ENCODE measurements around the gene SCLY. TPM values are rescaled to one million over a fixed set of nuclear protein-coding genes. Genes with fewer than 3 reads are reported as not detected.
"Not testable (repeated sequence)": the region's sequence is repeated elsewhere in the genome, so short reads cannot be mapped to it uniquely, and the experiment has no call there.

The SCLY gene
- total and polyA plus RNA-seq, 2 of the 8 experiments (the other 6 are each of a cell fraction or from before 2014, with no cell fraction given), result 79.0 to 79.5 TPM

DNA sequence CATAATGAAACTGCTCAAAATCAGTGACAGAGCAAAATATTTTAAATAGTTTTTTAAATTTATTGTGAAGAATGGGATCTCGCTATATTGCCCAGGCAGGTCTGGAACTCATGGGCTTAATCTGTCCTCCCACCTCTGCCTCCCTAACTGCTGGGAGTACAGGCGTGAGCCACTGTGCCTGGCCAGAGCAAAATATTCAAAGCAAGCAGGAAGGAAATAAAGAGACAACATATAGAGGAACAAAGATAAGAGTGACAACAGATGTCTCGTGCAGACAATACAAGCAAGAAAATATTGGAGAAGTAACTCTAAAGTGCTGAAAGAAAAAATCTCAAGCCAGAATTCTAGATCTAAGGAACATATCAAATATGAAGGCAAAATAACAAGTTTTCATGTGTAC is 5.0 kb upstream of the SCLY start (continued):
- TF ChIP-seq NRF1 (IDR thresholded peaks at IDR 0.05; ENCODE audit: low read depth, low read length) (no peak), NANOG (IDR thresholded peaks at IDR 0.05; ENCODE audit: insufficient read depth, low read depth, low read length, poor library complexity, severe bottlenecking) (no peak), EZH2 (IDR thresholded peaks at IDR 0.05; ENCODE audit: low read depth, low read length, severe bottlenecking) (no peak), CBX8 (IDR thresholded peaks at IDR 0.05; ENCODE audit: borderline replicate concordance, low read depth, low read length) (no peak), RFX5 (IDR thresholded peaks at IDR 0.05; ENCODE audit: borderline replicate concordance, low read depth, low read length) (no peak)
- TF ChIP-seq, protein P1, sequence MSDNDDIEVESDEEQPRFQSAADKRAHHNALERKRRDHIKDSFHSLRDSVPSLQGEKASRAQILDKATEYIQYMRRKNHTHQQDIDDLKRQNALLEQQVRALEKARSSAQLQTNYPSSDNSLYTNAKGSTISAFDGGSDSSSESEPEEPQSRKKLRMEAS (IDR thresholded peaks at IDR 0.05), result no peak

DNA sequence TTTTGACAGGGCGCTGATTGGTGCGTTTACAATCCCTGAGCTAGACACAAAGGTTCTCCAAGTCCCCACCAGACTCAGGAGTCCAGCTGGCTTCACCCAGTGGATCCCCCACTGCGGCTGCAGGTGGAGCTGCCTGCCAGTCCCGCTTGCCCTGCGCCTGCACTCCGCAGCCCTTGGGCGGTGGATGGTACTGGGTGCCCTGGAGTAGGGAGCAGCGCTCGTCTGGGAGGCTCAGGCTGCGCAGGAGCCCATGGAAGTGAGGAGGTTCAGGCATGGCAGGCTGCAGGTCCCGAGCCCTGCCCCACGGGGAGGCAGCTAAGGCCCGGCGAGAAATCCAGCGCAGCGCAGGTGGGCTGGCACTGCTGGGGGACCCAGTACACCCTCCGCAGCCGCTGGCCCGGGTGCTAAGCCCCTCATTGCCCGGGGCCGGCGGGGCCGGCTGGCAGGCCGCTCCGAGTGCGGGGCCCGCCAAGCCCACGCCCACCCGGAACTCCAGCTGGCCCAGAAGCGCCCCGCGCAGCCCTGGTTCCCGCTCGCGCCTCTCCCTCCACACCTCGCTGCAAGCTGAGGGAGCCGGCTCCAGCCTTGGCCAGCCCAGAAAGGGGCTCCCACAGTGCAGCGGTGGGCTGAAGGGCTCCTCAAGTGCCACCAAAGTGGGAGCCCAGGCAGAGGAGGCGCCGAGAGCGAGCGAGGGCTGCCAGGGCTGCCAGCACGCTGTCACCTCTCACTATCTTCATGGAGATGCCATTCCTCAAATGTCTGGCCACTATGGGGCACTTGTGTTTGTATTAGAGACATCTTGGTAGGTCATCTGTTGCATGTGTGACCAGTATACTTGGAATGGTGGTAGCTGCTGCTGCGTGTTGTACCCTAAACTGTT is 2.9 kb upstream of the SCLY start:
- H3K79me1 ChIP-seq (ENCODE audit: low read depth, low read length); H2BK12ac ChIP-seq (ENCODE audit: low read depth, low read length); H3K4me2 ChIP-seq (ENCODE audit: insufficient read depth in 1 of 2, low read depth in 2 of 2, low read length in 2 of 2); H2BK15ac ChIP-seq (ENCODE audit: low read length); H3K9me3 ChIP-seq (ENCODE audit: insufficient read depth in 2 of 2, low read depth in 1 of 2, low read length in 1 of 2); H3K4me3 ChIP-seq (ENCODE audit: extremely low read depth in 1 of 4, insufficient read depth in 2 of 4, low read depth in 3 of 4, low read length in 4 of 4); H2BK5ac ChIP-seq (ENCODE audit: low read depth, low read length); H2AK5ac ChIP-seq (ENCODE audit: low read depth, low read length); H2AFZ ChIP-seq (ENCODE audit: low read length); H4K91ac ChIP-seq (replicated peaks; ENCODE audit: insufficient read length, low read length); H2BK20ac ChIP-seq (ENCODE audit: low read length); H3K9ac ChIP-seq (replicated peaks in 1 of 4; ENCODE audit: extremely low read depth in 1 of 4, low read depth in 3 of 4, low read length in 3 of 4); H3K23me2 ChIP-seq (ENCODE audit: low read depth, low read length); H3K14ac ChIP-seq (ENCODE audit: insufficient read length); H2BK120ac ChIP-seq (replicated peaks; ENCODE audit: low read depth, low read length); H3K56ac ChIP-seq (replicated peaks; ENCODE audit: insufficient read length, low read depth, low read length); FAIRE-seq; H3K18ac ChIP-seq (ENCODE audit: extremely low read depth, low read length); DNase-seq (ENCODE audit: low read depth in 1 of 2, low spot score in 2 of 2); H3K36me3 ChIP-seq (ENCODE audit: control insufficient read depth in 2 of 4, insufficient read depth in 4 of 4, low read length in 3 of 4); H3K27ac ChIP-seq (ENCODE audit: low read depth, low read length); H3K4me1 ChIP-seq (replicated peaks in 1 of 4; ENCODE audit: control insufficient read depth in 3 of 4, insufficient read depth in 4 of 4, low read length in 3 of 4); H4K8ac ChIP-seq (ENCODE audit: extremely low read depth, insufficient read depth, low read length); H3K23ac ChIP-seq (ENCODE audit: insufficient read length); H4K5ac ChIP-seq (ENCODE audit: insufficient read length, low read depth, low read length); H3K4ac ChIP-seq (replicated peaks; ENCODE audit: insufficient read length, low read depth, low read length); H4K20me1 ChIP-seq (replicated peaks in 1 of 2; ENCODE audit: control insufficient read depth in 1 of 2, insufficient read depth in 2 of 2, low read length in 2 of 2); H3K27me3 ChIP-seq (replicated peaks in 1 of 4; ENCODE audit: control insufficient read depth in 3 of 4, extremely low read depth in 1 of 4, insufficient read depth in 3 of 4, low read length in 3 of 4): not testable (repeated sequence)
- peaks cover 0 to 25% of the 10 kb centered on the region in 2 experiments; a peak in 3 of 4 replicates for H3K79me2 ChIP-seq (ENCODE audit: control insufficient read depth in 1 of 2, insufficient read depth in 2 of 2, low read length in 2 of 2)
- ChIA-PET POLR2A (ENCODE audit: partially characterized antibody) (interaction anchor here (1.1 to 1.7 kb wide), 2 partner anchors 38 to 41 kb away, joined by 3 to 7 read pairs; no protein-coding TSS in a partner anchor), CTCF (ENCODE audit: partially characterized antibody) (interaction anchor here (0.7 to 1.2 kb wide), 2 partner anchors 19 to 82 kb away, joined by 3 read pairs; no protein-coding TSS in a partner anchor)
- 94% methylated on average over 33 of the region's 44 CpGs; no CpG with 5 or more reads in 1 of the 2 experiments for WGBS, 2 experiments (ENCODE audit: extremely low coverage in 1 of 2, insufficient coverage in 1 of 2, insufficient read length in 1 of 2, insufficient replicate concordance in 2 of 2, low coverage in 1 of 2, low lambda C conversion rate in 2 of 2, missing lambda C conversion rate in 1 of 2)
